KMS-11 (cell line): ENCODE results near the gene TXNDC5.

ENCODE experiments used
- H2AFZ ChIP-seq: fragments of 200-600 bp; sonication (generic); 2 replicates; pipeline ENCODE4 v1.6.1; 2016; ENCODE audit warnings: antibody characterized with exemption, mixed run types, low read depth
- H3K27ac ChIP-seq: fragments of 200-600 bp; sonication (generic); 2 replicates; pipeline ENCODE4 v1.6.1; 2016; ENCODE audit warnings: mild to moderate bottlenecking, mixed run types
- H3K27me3 ChIP-seq: fragments of 200-600 bp; sonication (generic); 2 replicates; pipeline ENCODE4 v1.6.1; 2017; ENCODE audit warnings: mild to moderate bottlenecking, low read depth, mixed run types, moderate library complexity; ENCODE audit not compliant: insufficient read depth
- H3K36me3 ChIP-seq: fragments of 200-600 bp; sonication (generic); 2 replicates; pipeline ENCODE4 v1.6.1; 2017; ENCODE audit warnings: mild to moderate bottlenecking, mixed run types; ENCODE audit not compliant: insufficient read depth
- H3K4me1 ChIP-seq: fragments of 200-600 bp; sonication (generic); 2 replicates; pipeline ENCODE4 v1.6.1; 2016; ENCODE audit warnings: mild to moderate bottlenecking, low read depth, mixed run types; ENCODE audit not compliant: poor library complexity, severe bottlenecking
- H3K4me2 ChIP-seq: fragments of 200-600 bp; sonication (generic); 2 replicates; pipeline ENCODE4 v1.7.0; 2016; ENCODE audit warnings: mild to moderate bottlenecking, mixed run types
- H3K4me3 ChIP-seq: fragments of 200-600 bp; sonication (generic); IDR thresholded peaks from 2 replicates; pipeline ENCODE4 v1.6.1; 2017; ENCODE audit warnings: low read depth, low read length, mixed read lengths; ENCODE audit not compliant: insufficient read depth
- H3K79me2 ChIP-seq: fragments of 200-600 bp; sonication (generic); 2 replicates; pipeline ENCODE4 v1.6.1; 2016; ENCODE audit warnings: low read depth, mixed run types; ENCODE audit not compliant: insufficient read depth
- H3K9ac ChIP-seq: fragments of 200-600 bp; sonication (generic); 2 replicates; pipeline ENCODE4 v1.6.1; 2016; ENCODE audit warnings: mild to moderate bottlenecking, mixed run types
- H4K20me1 ChIP-seq: fragments of 200-600 bp; sonication (generic); 2 replicates; pipeline ENCODE4 v1.6.1; 2016; ENCODE audit warnings: mild to moderate bottlenecking, mixed run types; ENCODE audit not compliant: insufficient read depth
- TF ChIP-seq, protein P1 (sequence below): fragments of 200-600 bp; sonication (generic); conservative IDR thresholded peaks from 2 replicates; pipeline ENCODE4 v1.6.1; 2017; ENCODE audit warnings: low read depth, mild to moderate bottlenecking, antibody characterized with exemption, low read length, moderate library complexity, mixed read lengths

TXNDC5 gene

DNA sequence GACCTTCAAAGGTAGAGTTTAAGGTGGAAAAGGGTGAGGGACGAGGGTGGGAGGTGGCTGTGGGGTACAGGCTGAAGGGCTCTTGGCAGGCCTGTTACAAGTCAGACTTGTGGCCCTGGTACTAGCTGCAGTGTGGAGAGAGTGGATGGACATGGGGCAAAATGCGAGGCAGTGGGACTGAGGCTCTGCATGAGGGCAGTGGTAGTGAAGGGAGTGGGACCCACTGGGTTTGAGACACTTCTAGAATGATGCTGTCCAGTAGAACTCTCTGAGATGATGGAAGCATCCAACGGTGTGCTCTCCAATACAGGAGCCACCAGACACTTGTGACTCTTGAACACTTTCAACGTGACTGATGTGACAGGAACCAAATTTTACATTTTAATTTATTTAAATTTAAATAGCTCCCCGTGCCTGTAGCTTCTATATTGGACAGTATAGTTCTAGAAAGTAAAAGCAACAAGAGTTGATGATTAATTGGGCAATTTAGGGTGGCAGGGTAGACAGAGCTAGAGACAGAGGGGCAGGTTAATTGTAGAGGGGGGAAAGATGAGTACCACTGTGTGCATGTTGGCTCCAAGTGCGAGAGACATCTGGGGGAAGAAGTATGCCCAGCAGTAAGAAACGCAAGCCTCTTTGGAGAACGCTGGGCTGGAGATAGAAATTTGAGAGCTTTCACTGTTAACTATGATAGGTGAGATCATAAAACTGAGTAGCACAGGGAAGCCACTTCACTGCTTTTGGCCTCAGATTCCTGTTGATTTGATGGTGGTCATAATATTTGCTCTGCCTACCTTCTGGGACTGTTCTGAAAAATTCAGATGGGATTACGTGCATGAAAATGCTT is 77.5 kb downstream of the TXNDC5 start:
- Histone ChIP-seq H3K4me3 (no peak overlapping the region), H2AFZ (no peak overlapping the region), H4K20me1 (no peaks in the 10 kb centered on the region), H3K27me3 (no peaks in the 10 kb centered on the region), H3K4me1 (no peaks in the 10 kb centered on the region), H3K9ac (no peak overlapping the region), H3K4me2 (no peak overlapping the region), H3K36me3 (no peaks in the 10 kb centered on the region), H3K79me2 (0 out of 2 replicates have a peak, but pooled peaks cover 5% of the 10 kb centered on the region), H3K27ac (no peak overlapping the region)
- TF ChIP-seq, protein P1, sequence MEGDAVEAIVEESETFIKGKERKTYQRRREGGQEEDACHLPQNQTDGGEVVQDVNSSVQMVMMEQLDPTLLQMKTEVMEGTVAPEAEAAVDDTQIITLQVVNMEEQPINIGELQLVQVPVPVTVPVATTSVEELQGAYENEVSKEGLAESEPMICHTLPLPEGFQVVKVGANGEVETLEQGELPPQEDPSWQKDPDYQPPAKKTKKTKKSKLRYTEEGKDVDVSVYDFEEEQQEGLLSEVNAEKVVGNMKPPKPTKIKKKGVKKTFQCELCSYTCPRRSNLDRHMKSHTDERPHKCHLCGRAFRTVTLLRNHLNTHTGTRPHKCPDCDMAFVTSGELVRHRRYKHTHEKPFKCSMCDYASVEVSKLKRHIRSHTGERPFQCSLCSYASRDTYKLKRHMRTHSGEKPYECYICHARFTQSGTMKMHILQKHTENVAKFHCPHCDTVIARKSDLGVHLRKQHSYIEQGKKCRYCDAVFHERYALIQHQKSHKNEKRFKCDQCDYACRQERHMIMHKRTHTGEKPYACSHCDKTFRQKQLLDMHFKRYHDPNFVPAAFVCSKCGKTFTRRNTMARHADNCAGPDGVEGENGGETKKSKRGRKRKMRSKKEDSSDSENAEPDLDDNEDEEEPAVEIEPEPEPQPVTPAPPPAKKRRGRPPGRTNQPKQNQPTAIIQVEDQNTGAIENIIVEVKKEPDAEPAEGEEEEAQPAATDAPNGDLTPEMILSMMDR = no peak
